ENCODE measurements around the gene FBXL7.

The FBXL7 gene

DNA sequence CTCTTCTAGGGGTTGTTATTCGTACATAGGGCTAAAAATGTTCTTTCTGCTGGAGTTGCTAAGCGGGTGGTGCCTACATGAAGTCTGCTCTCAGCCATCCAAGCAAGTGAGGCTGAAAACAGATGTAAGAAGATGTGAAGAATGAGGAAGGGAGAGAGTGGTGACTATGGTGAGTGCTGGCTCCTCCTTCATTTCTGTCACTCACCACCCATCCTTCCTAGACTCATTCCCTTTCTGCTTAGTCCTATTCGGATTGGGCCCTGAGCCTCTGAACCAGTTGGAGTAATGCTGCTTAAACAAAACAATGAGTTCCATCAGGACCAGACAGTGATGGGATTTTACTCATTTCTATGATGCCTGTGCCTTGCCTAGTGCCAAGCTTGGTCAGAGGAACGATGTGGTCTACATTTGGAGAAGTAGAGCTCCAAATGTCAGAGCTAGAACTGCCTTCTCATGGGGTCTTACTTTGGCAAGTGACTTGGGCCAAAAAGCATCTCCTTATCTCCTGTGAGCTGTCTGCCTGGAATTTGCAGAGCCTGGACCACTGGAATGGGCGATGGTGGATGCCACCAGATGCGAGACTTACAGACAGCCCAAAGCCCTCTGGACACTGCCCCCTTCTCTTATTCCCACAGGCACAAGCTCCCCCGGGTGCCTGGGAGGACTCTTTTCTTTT lies 192.9 kb downstream of the FBXL7 start:
- TF ChIP-seq, protein P1, sequence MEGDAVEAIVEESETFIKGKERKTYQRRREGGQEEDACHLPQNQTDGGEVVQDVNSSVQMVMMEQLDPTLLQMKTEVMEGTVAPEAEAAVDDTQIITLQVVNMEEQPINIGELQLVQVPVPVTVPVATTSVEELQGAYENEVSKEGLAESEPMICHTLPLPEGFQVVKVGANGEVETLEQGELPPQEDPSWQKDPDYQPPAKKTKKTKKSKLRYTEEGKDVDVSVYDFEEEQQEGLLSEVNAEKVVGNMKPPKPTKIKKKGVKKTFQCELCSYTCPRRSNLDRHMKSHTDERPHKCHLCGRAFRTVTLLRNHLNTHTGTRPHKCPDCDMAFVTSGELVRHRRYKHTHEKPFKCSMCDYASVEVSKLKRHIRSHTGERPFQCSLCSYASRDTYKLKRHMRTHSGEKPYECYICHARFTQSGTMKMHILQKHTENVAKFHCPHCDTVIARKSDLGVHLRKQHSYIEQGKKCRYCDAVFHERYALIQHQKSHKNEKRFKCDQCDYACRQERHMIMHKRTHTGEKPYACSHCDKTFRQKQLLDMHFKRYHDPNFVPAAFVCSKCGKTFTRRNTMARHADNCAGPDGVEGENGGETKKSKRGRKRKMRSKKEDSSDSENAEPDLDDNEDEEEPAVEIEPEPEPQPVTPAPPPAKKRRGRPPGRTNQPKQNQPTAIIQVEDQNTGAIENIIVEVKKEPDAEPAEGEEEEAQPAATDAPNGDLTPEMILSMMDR (IDR thresholded peaks at IDR 0.05; ENCODE audit: control insufficient read depth, insufficient read depth, low read depth, low read length, missing control alignments) = no peak
- H3K4me3 ChIP-seq (ENCODE audit: control insufficient read depth, low read depth, low read length) = no peak overlapping the region
- no peak for DNase-seq (ENCODE audit: low read depth)

DNA sequence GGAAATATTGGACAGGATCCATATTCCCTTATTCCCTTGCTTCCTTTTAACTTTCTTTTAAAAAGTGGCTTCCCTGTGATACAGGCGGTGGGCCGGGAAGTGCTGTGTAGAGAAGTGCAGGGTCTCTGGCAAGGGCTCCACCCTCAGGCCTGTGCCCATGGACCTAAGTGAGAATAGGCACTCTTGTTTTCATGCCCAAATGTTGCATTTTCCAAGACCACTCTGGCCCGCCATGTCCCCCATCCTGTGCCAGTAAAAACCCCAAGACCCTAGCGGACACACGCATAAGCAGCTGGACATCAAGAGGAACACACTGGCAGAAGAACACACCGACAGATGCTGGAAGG lies 193.4 kb downstream of the FBXL7 start:
- TF ChIP-seq, protein P1 (IDR thresholded peaks at IDR 0.05; ENCODE audit: control insufficient read depth, insufficient read depth, low read depth, low read length, missing control alignments) = no peak
- DNase-seq (ENCODE audit: low read depth) = no peak
- no peak overlapping the region for H3K4me3 ChIP-seq (ENCODE audit: control insufficient read depth, low read depth, low read length)

- DNase-seq (ENCODE audit: low read depth) = no peak
- H3K4me3 ChIP-seq (ENCODE audit: control insufficient read depth, low read depth, low read length) = no peak overlapping the region
- TF ChIP-seq, protein P1 (IDR thresholded peaks at IDR 0.05; ENCODE audit: control insufficient read depth, insufficient read depth, low read depth, low read length, missing control alignments) = no peak
Measured at GRCh38 chr5:15693933-15694332, 194.0 kb downstream of the FBXL7 start.

GRCh38 chr5:15694696-15695214 lies 194.8 kb downstream of the FBXL7 start:
- no peak overlapping the region for H3K4me3 ChIP-seq (ENCODE audit: control insufficient read depth, low read depth, low read length)
- DNase-seq (ENCODE audit: low read depth) = peak; percentile 52
- TF ChIP-seq, protein P1 (IDR thresholded peaks at IDR 0.05; ENCODE audit: control insufficient read depth, insufficient read depth, low read depth, low read length, missing control alignments) = no peak

DNA sequence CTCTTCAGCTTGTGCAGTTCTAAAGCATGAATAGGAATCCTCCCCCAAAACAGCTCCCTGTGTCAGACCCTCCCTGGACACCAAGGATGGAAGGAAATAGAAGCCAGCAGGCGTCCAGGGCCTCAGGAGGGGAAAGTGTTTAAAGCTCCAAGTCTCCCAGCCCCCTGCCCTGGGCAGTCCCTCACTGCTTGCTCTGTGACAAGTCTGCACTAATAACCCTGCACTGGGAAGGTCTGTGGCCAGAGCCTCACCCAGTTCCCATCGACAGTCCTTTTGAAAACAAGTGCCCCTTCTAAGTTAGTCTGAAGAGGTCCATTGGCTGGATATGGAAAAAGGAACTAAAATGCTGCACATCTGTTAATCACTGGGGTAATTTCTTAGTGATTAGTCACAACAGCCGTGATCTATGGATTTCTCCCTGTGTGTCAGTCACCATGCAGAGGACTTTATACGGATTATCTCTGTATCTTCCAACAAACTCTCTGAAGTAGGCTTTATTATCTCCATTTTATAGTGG lies 195.3 kb downstream of the FBXL7 start:
- no peak overlapping the region for H3K4me3 ChIP-seq (ENCODE audit: control insufficient read depth, low read depth, low read length)
- no peak for DNase-seq (ENCODE audit: low read depth)
- TF ChIP-seq, protein P1 (IDR thresholded peaks at IDR 0.05; ENCODE audit: control insufficient read depth, insufficient read depth, low read depth, low read length, missing control alignments) = no peak

- TF ChIP-seq, protein P1 (IDR thresholded peaks at IDR 0.05; ENCODE audit: control insufficient read depth, insufficient read depth, low read depth, low read length, missing control alignments) = no peak
- no peak for DNase-seq (ENCODE audit: low read depth)
Measured at GRCh38 chr5:15700373-15700772, 200.4 kb downstream of the FBXL7 start.

More at GRCh38 chr5:15700373-15700772, 200.4 kb downstream of the FBXL7 start:
- H3K4me3 ChIP-seq (ENCODE audit: control insufficient read depth, low read depth, low read length) = no peak overlapping the region

Measured in AG09309 (cell line).